GM18870 (cell line): ENCODE results near the gene GZMM.

Experiments
- ATAC-seq: cut with Tn5 transposase; IDR thresholded peaks from one replicate; pipeline ENCODE4 v1.9.1; 2021; ENCODE audit warnings: moderate library complexity; ENCODE audit not compliant: unreplicated experiment

Gene GZMM

DNA sequence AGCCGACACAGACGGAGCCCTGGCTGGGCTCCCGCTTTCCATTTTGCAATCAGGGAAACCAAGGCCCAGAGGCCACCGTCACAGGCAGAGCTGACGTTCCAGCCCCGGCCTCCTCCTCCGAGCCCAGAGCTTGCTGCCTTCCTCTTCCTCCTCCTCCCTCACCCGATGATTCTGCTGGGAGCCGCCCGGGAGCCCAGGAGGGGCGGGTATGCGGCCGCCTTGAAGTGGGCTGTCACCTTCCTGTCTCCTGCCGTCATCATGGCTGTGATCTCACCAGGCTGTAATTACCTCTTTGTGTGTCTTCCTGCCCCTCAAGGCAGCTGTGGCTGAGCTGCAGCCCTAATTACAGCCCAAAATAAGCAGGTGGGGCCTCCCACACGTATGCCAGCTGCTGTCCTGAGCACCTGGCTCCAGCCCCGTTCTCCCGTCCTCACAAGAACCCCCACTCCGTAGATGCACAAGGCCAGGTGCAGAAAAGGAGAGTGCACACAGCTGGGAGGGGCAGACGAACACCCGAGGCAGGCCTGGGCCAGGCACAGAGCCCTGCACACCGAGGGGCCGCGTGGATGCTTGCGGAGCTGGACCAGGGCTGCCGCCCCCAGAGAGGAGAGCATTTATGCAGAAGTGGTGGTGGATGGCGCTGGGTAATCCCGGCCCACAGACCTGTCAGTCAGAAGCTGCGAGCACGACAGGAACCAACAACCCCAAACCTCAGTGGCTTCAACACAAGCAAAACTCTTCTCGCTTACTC, 32.6 kb upstream of the GZMM start:
- ATAC-seq = no peak

GRCh38 chr19:512547-513365, 31.1 kb upstream of the GZMM start:
- ATAC-seq = no peak

DNA sequence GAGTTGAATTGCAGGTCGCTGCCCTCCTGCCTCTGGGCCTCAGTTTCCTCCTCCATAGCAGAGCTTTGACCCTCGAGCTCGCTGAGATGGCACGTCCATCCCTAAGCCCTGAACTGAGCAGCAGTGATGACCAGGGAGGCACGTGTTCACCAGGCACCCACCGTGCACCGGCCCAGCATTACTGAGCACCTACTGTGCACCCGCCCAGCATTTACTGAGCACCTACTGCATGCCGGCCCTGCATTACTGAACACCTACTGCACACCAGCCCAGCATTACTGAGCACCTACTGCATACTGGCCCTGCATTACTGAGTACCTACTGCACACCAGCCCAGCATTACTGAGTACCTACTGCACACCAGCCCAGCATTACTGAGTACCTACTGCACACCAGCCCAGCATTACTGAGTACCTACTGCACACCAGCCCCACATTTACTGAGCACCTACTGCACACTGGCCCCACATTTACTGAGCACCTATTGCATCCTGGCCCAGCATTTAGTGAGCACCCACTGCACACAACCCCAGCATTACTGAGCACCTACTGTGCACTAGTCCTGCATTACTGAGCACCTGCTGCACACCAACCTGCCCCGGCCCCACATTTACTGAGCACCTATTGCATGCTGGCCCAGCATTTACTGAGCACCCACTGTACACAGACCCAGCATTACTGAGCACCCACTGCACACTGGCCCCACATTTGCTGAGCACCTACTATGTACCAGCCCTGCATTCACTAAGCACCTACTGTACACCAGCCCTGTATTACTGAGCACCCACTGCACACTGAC, 30.3 kb upstream of the GZMM start:
- no peak for ATAC-seq

GRCh38 chr19:514166-514663, 29.6 kb upstream of the GZMM start:
- no peak for ATAC-seq

DNA sequence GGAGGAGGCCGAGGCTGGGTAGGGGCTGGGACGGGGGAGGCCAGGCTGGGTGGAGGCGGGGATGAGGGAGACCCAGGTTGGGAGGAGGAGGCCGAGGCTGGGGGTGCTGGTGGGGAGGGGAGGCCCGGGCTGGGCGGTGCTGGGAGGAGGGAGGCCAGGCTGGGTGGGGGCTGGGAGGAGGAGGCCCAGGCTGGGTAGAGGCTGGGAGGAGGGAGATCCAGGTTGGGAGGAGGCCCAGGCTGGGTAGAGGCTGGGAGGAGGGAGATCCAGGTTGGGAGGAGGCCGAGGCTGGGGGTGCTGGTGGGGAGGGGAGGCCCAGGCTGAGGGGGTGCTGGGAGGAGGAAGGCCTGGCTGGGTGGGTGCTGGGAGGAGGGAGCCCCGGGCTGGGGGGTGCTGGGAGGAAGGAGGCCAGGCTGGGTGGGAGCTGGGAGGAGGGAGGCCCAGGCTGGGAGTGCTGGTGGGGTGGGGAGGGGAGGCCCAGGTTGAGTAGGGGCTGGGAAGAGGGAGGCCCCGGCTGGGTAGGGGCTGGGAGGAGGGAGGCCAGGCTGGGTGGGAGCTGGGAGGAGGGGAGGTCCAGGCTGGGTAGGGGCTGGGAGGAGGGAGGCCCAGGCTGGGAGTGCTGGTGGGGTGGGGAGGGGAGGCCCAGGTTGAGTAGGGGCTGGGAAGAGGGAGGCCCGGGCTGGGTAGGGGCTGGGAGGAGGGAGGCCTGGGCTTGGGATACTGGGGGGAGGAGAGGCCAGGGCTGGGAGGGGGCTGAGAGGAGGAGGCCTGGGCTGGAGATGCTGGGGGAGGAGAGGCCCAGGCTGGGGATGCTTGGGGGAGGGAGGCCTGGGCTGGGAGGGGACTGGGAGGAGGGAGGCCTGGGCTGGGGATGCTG, 25.9 kb upstream of the GZMM start:
- no peak for ATAC-seq

- no peak for ATAC-seq
Measured at GRCh38 chr19:518598-519231, 25.1 kb upstream of the GZMM start.

DNA sequence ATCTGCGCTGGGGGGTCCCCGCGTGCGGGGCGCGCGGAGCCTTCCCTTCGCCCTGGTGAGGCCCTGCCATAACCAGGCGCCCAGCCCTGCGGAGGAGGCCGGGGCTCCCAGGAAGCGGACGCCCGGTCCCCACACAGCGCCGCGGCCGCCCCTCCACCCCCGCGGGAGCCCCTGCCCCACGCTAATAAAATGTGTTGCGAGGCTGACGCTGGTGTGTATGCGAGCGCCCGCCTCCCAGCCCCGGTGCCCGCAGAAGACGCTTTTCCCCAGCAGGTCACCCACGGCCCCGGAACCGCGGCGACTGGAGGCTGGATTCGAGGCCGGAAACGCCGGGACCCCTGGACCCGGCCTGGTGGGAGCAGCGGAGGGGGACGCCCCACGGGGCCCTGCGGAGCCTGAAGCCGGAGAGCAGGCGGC, 24.4 kb upstream of the GZMM start:
- no peak for ATAC-seq

GRCh38 chr19:522726-523125, 21.1 kb upstream of the GZMM start:
- ATAC-seq = no peak

- ATAC-seq = no peak
Measured at GRCh38 chr19:524062-524674, 19.7 kb upstream of the GZMM start.

- no peak for ATAC-seq
Measured at GRCh38 chr19:525029-525428, 18.8 kb upstream of the GZMM start.

- no peak for ATAC-seq
Measured at GRCh38 chr19:525857-526419, 17.9 kb upstream of the GZMM start.

DNA sequence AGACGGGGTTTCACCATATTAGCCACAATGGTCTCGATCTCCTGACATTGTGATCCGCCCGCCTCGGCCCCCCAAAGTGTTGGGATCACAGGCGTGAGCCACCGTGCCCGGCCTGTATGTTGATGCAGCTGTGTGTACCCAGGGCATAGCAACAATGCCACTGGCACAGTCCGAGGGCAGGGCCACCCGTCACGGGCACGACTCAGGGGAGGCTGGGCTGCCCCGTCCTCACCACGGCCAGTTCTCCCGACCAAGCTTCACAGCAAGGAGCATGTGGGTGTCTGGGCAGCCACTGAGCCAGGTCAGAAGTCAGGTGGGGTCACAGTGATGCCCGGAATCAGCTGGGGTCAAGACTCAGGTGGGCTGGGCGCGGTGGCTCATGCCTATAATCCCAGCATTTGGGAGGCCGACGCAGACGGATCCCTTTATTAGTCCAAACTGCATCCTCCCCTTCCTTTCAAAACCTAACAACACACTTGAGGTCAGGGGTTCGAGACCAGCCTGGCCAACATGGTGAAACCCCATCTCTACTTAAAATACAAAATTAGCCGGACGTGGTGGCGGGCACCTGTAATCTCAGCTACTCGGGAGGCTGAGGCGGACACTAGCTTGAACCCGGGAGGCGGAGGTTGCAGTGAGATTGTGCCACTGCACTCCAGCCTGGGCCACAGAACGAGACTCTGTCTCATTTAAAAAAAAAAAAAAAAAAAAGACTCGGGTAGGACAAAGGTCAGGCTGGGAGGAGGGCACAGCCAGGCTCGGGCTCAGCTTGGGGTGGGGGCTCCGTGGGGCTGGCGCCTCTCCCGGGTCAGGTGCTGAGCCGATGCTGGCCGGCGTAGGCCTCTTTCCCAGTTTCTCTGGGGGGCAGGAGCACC, 13.5 kb upstream of the GZMM start:
- no peak for ATAC-seq

DNA sequence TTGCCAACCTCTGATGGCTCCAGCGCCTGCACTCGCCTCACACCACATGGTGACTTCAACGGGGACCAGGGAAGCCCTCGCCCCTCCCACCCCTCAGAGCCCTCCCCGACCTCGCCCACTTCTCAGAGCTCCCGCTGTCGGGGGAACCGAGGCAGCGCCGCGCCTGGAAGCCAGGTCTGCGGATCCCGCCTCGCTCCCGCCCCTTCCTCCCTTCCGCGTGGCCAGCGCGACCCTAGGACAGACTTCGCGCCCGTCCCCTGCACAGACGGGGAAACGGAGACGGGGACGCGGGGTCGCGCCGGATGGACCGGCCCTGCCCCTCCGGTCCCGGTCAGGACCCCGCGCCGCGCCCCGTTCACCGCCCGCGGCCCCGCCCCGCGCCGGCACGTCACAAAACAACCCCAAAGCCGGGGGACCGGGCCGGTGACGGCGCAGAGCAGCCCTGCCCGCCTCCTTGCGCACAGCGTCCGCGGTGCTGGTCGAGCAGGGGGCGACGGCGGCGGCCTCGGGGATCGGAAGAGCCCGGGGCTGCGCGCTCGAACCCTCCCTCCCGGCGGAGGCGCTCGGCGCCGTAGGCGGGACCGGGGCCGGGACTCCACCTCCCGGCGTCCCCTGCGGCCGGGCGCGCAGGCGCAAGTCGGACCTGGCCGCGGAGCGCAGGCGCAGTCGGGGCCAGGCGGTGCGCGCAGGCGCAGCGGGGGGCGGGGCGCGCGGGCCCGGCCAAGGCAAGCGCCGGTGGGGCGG, 12.7 kb upstream of the GZMM start:
- peak; percentile 40 for ATAC-seq

DNA sequence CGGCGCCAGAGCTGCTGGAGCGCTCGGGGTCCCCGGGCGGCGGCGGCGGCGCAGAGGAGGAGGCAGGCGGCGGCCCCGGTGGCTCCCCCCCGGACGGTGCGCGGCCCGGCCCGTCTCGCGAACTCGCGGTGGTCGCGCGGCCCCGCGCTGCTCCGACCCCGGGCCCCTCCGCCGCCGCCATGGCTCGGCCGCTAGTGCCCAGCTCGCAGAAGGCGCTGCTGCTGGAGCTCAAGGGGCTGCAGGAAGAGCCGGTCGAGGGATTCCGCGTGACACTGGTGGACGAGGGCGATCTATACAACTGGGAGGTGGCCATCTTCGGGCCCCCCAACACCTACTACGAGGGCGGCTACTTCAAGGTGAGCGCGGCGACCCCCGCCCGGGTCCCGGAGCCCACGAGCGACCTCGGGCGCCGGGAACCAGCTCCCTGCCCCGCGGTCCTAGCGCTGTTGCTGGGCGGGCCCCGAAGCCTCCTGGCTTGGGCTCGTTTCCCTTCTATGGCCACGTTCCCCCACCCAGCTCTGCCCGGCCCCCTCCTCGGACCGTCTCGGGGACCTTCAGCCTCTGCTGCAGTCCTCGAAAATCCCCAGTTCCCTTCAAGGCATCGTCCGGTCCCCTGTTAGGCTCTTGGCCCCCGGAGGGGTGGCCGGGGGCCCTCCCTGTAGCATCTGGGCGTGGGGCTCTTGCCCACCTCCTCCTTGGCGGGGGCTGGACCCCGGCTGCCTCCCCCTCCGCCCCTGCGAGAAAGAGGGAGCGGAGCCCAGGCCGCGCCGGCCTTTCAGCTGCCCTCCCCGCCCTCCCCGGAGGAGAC, 11.9 kb upstream of the GZMM start, which contains the start of gene CDC34:
TSS of gene CDC34 (plus strand) at position 8 of the 808 bp plus-strand sequence. CDS start at position 180, 172 bp downstream.
- ATAC-seq = peak; percentile 9

GRCh38 chr19:532561-533363, 11.1 kb upstream of the GZMM start:
- no peak for ATAC-seq
